ENCODE measurements around the gene SAMD3. TPM values are rescaled to one million over a fixed set of nuclear protein-coding genes. Genes with fewer than 3 reads are reported as not detected.

Gene SAMD3
- total and polyA plus RNA-seq, 2 of the 13 experiments (the other 11 are each of a cell fraction or from before 2014, with no cell fraction given): not detected

DNA sequence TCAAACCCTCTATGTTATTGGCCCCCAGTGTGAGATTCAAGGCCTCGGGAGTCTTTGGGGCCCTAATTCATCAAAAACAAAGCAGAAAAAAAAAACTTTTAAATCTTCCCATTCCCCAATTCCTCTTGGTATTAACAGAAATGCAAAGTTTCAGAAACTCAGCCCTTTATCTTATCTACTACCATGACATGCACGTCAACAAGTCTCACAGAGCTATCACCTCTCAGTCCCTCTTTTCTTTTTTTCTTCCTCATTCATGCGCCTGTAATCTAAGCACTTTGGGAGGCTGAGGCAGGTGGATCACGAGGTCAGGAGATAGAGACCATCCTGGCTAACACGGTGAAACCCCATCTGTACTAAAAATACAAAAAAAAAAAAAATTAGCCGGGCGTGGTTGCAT is 22.7 kb downstream of the SAMD3 start:
- FAIRE-seq (no peak), ATAC-seq (no peak), DNase-seq (ENCODE audit: low spot score) (no peak)
- in situ Hi-C loops (cut with HindIII; ENCODE audit: extremely low pct_ligation_motif_present, low pct_unique_long_range_greater_than_20kb) (no loop called here), intact Hi-C loops (cut with micrococcal nuclease; ENCODE audit: unreplicated experiment) (no loop called here)
- ChIA-PET POLR2A (no interaction called here), CTCF (ENCODE audit: low intra/inter-chr PET ratio, low total read pairs) (no interaction called here)
- TF ChIP-seq FOXM1 (CRISPR knock-in tag; IDR thresholded peaks at IDR 0.05): no peak
- TF ChIP-seq ZNF12 (CRISPR knock-in tag; IDR thresholded peaks at IDR 0.05): no peak
- no peak overlapping the region for H3K4me3 ChIP-seq (replicated peaks in 1 of 3; ENCODE audit: insufficient read depth in 1 of 3, low read depth in 2 of 3, low read length in 3 of 3)
- no peaks in the 10 kb centered on the region for H3K79me2 ChIP-seq (ENCODE audit: insufficient read depth, low read length)
- no peak overlapping the region for H3K9ac ChIP-seq (ENCODE audit: insufficient read depth, low read depth, low read length)
- no peak overlapping the region for H3K4me2 ChIP-seq (ENCODE audit: low read depth, low read length)
- no peak overlapping the region for H2AFZ ChIP-seq (ENCODE audit: low read length)
- no peaks in the 10 kb centered on the region for H3K4me1 ChIP-seq (ENCODE audit: insufficient read depth, low read length)
- no peak overlapping the region for H3K27ac ChIP-seq (ENCODE audit: extremely low read length, insufficient read depth, low read length)
- H3K36me3 ChIP-seq (replicated peaks in 1 of 2; ENCODE audit: control insufficient read depth in 1 of 2, insufficient read depth in 2 of 2, low read length in 2 of 2): no peaks in the 10 kb centered on the region
- 14% methylated on average over 7 of the region's 7 CpGs for WGBS (ENCODE audit: low lambda C conversion rate)
- BruUV-seq (replicated peaks): no TSS peak
- H3K27me3 ChIP-seq (ENCODE audit: control insufficient read depth in 1 of 2, insufficient read depth in 2 of 2, low read length in 2 of 2): no peaks in the 10 kb centered on the region
- H4K20me1 ChIP-seq (ENCODE audit: insufficient read depth, low read length): no peaks in the 10 kb centered on the region
- no peaks in the 10 kb centered on the region for H3K9me3 ChIP-seq (ENCODE audit: low read length)

DNA sequence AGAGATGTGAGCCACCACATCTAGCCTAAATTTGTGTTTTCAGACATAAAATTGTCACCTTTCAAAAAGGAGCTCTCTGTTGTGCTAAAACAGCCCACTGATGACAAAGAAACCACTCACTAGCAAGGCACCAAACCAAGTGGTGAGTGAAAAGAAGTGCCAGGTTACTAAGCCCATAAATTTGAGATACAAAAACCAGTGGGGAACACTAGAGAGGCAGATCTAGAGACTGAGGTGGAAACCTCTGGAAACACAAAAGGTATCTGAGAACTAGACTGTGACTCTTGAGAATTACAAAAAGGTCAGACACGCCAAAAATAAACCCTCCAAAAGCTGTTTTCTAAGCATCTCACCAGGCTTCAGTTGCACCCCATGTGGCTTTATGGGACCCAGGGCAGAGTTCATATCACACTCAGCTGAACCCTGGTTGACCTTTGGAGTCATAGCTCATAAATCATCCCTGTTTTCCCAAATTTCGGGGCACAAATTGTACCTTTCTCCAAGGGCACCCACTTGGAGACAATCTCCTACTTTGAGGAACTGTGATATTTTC is 24.2 kb downstream of the SAMD3 start:
- H3K27ac ChIP-seq (ENCODE audit: extremely low read length, insufficient read depth, low read length): no peak overlapping the region
- H3K27me3 ChIP-seq (ENCODE audit: control insufficient read depth in 1 of 2, insufficient read depth in 2 of 2, low read length in 2 of 2): no peaks in the 10 kb centered on the region
- H3K4me1 ChIP-seq (ENCODE audit: insufficient read depth, low read length): no peaks in the 10 kb centered on the region
- ChIA-PET POLR2A (no interaction called here), CTCF (ENCODE audit: low intra/inter-chr PET ratio, low total read pairs) (no interaction called here)
- H3K36me3 ChIP-seq (replicated peaks in 1 of 2; ENCODE audit: control insufficient read depth in 1 of 2, insufficient read depth in 2 of 2, low read length in 2 of 2): no peaks in the 10 kb centered on the region
- no peaks in the 10 kb centered on the region for H4K20me1 ChIP-seq (ENCODE audit: insufficient read depth, low read length)
- FAIRE-seq (no peak), ATAC-seq (no peak), DNase-seq (ENCODE audit: low spot score) (no peak)
- no peaks in the 10 kb centered on the region for H3K79me2 ChIP-seq (ENCODE audit: insufficient read depth, low read length)
- no peak overlapping the region for H3K4me3 ChIP-seq (replicated peaks in 1 of 3; ENCODE audit: insufficient read depth in 1 of 3, low read depth in 2 of 3, low read length in 3 of 3)
- no peak overlapping the region for H3K4me2 ChIP-seq (ENCODE audit: low read depth, low read length)
- intact Hi-C loops (cut with micrococcal nuclease; ENCODE audit: unreplicated experiment) (no loop called here), in situ Hi-C loops (cut with HindIII; ENCODE audit: extremely low pct_ligation_motif_present, low pct_unique_long_range_greater_than_20kb) (no loop called here)
- no peaks in the 10 kb centered on the region for H3K9me3 ChIP-seq (ENCODE audit: low read length)
- WGBS (ENCODE audit: low lambda C conversion rate): 2% methylated on average over 2 of the region's 2 CpGs
- H3K9ac ChIP-seq (ENCODE audit: insufficient read depth, low read depth, low read length): no peak overlapping the region
- H2AFZ ChIP-seq (ENCODE audit: low read length): no peak overlapping the region
- BruUV-seq (replicated peaks): no TSS peak
- TF ChIP-seq ZNF550 (CRISPR knock-in tag; IDR thresholded peaks at IDR 0.05; ENCODE audit: borderline replicate concordance): no peak
- TF ChIP-seq ZNF709 (CRISPR knock-in tag; IDR thresholded peaks at IDR 0.05): no peak
- no peak for TF ChIP-seq SETDB1 (CRISPR knock-in tag; IDR thresholded peaks at IDR 0.05; ENCODE audit: borderline replicate concordance)
- no peak for TF ChIP-seq PLRG1 (conservative IDR thresholded peaks at IDR 0.05)
- no peak for TF ChIP-seq NR2C2 (CRISPR knock-in tag; IDR thresholded peaks at IDR 0.05; ENCODE audit: borderline replicate concordance)
- TF ChIP-seq ZNF282 (IDR thresholded peaks at IDR 0.05; ENCODE audit: partially characterized antibody): no peak
- TF ChIP-seq, protein P1, sequence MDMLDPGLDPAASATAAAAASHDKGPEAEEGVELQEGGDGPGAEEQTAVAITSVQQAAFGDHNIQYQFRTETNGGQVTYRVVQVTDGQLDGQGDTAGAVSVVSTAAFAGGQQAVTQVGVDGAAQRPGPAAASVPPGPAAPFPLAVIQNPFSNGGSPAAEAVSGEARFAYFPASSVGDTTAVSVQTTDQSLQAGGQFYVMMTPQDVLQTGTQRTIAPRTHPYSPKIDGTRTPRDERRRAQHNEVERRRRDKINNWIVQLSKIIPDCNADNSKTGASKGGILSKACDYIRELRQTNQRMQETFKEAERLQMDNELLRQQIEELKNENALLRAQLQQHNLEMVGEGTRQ (IDR thresholded peaks at IDR 0.05; ENCODE audit: low read depth, low read length): no peak
- TF ChIP-seq, protein P1 (CRISPR knock-in tag; IDR thresholded peaks at IDR 0.05; ENCODE audit: borderline replicate concordance): no peak
- no peak for TF ChIP-seq ZNF652 (CRISPR knock-in tag; IDR thresholded peaks at IDR 0.05; ENCODE audit: borderline replicate concordance, low read depth)
- TF ChIP-seq SIX1 (CRISPR knock-in tag; IDR thresholded peaks at IDR 0.05; ENCODE audit: borderline replicate concordance): no peak
